Right ventricle myocardium superior (tissue), 1 donor: ENCODE data around the gene ITIH4. TPM values are rescaled to one million over a fixed set of nuclear protein-coding genes. Genes with fewer than 3 reads are reported as not detected.

Experiments used
- ATAC-seq: fragments of 200-7000 bp; cut with Tn5 transposase; one replicate; pipeline ENCODE4 v1.9.1; 2020; ENCODE audit warnings: mild to moderate bottlenecking; ENCODE audit not compliant: poor library complexity
- DNase-seq: peaks from one replicate; pipeline ENCODE4 v3.0.0-alpha.2; 2020
- intact Hi-C: fragments of 100-400 bp; cut with DNase I; formaldehyde crosslinking; loops from one replicate; pipeline ENCODE4 v1.11.2; 2022
- total RNA-seq: library from RNA; stranded (reverse); fragmentation: NEBNext Ultra II Directional; extraction: Animal tissue kit (Norgen Biotek cat#: 25700); gene quantifications from one replicate; pipeline ENCODE4 v1.2.1, GENCODE V29; 2021
- donor health status: DM: no; HTN: yes; CAD: no; lungs with severe emphysema.

Gene ITIH4
- total RNA-seq, 1 donor from 2014 or later, result 1.3 TPM

- no peak for DNase-seq
- no peak for ATAC-seq
- intact Hi-C loops, result no loop called here
Measured at GRCh38 chr3:52790741-52791140, 39.7 kb downstream of the ITIH4 start.

- ATAC-seq, result no peak
- intact Hi-C loops, result no loop called here
- no peak for DNase-seq
Measured at GRCh38 chr3:52790337-52790736, 40.1 kb downstream of the ITIH4 start.

- DNase-seq (no peak), ATAC-seq (no peak)
- intact Hi-C loops, result no loop called here
Measured at GRCh38 chr3:52789746-52790040, 40.8 kb downstream of the ITIH4 start.

- intact Hi-C loops, result no loop called here
- DNase-seq (no peak), ATAC-seq (no peak)
Measured at GRCh38 chr3:52788890-52789745, 41.4 kb downstream of the ITIH4 start.

GRCh38 chr3:52787672-52788625 lies 42.5 kb downstream of the ITIH4 start:
- peak; percentile 31 for DNase-seq
- intact Hi-C loops, result no loop called here
- no peak for ATAC-seq

GRCh38 chr3:52787246-52787645 lies 43.2 kb downstream of the ITIH4 start:
- peak; percentile 12 for DNase-seq
- no peak for ATAC-seq
- intact Hi-C loops, result no loop called here

- ATAC-seq (no peak), DNase-seq (peak; percentile 22)
- intact Hi-C loops, result no loop called here
Measured at GRCh38 chr3:52786330-52787215, 43.9 kb downstream of the ITIH4 start.

GRCh38 chr3:52784931-52785590 lies 45.4 kb downstream of the ITIH4 start:
- intact Hi-C loops, result no loop called here
- DNase-seq (peak; percentile 21), ATAC-seq (no peak)

GRCh38 chr3:52784021-52784621 lies 46.4 kb downstream of the ITIH4 start:
- no peak for ATAC-seq
- peak; percentile 29 for DNase-seq
- intact Hi-C loops, result no loop called here

GRCh38 chr3:52783211-52783555 lies 47.3 kb downstream of the ITIH4 start:
- no peak for ATAC-seq
- no peak for DNase-seq
- intact Hi-C loops, result no loop called here

- ATAC-seq (no peak), DNase-seq (peak; percentile 11)
- intact Hi-C loops, result no loop called here
Measured at GRCh38 chr3:52782412-52783210, 47.9 kb downstream of the ITIH4 start.

- DNase-seq, result peak; percentile 26
- intact Hi-C loops, result no loop called here
- ATAC-seq, result no peak
Measured at GRCh38 chr3:52781741-52782140, 48.7 kb downstream of the ITIH4 start.

- ATAC-seq (no peak), DNase-seq (no peak)
- intact Hi-C loops, result no loop called here
Measured at GRCh38 chr3:52779837-52780585, 50.5 kb downstream of the ITIH4 start.

- ATAC-seq (no peak), DNase-seq (peak; percentile 23)
- intact Hi-C loops, result no loop called here
Measured at GRCh38 chr3:52779011-52779836, 51.2 kb downstream of the ITIH4 start.

- DNase-seq (peak; percentile 30), ATAC-seq (no peak)
- intact Hi-C loops, result no loop called here
Measured at GRCh38 chr3:52777959-52778805, 52.3 kb downstream of the ITIH4 start.
